OCI-LY3 (cell line): ENCODE measurements around the gene SLC10A3.

Source experiments
- CTCF ChIP-seq: fragments of 200-600, 300-600 bp; sonication (generic); IDR thresholded peaks from 2 replicates; pipeline ENCODE4 v1.5.1; 2014; ENCODE audit warnings: antibody characterized with exemption, low read length, low read depth
- EZH2phosphoT487 ChIP-seq: fragments of 200-600 bp; shearing (Covaris generic); IDR thresholded peaks from 2 replicates; pipeline ENCODE4 v1.6.1; 2018; ENCODE audit warnings: antibody characterized with exemption, mixed run types, low read depth

GRCh38 chrX:154441564-154441963 lies 48.9 kb downstream of the SLC10A3 start:
- TF ChIP-seq CTCF, result no peak
- no peak for TF ChIP-seq EZH2phosphoT487
